GM21529 (cell line): ENCODE results near the gene YIF1A.

Experiments used
- ATAC-seq: cut with Tn5 transposase; IDR thresholded peaks from one replicate; pipeline ENCODE4 v1.9.1; 2021; ENCODE audit not compliant: unreplicated experiment

The YIF1A gene

GRCh38 chr11:66288671-66289547 is at the start of gene YIF1A:
YIF1A (minus strand) TSS chr11:66289143; CDS start chr11:66288985, 158 bp downstream.
- ATAC-seq: peak; percentile 93

GRCh38 chr11:66337103-66337899 is 48.4 kb upstream of the YIF1A start:
- ATAC-seq: no peak

DNA sequence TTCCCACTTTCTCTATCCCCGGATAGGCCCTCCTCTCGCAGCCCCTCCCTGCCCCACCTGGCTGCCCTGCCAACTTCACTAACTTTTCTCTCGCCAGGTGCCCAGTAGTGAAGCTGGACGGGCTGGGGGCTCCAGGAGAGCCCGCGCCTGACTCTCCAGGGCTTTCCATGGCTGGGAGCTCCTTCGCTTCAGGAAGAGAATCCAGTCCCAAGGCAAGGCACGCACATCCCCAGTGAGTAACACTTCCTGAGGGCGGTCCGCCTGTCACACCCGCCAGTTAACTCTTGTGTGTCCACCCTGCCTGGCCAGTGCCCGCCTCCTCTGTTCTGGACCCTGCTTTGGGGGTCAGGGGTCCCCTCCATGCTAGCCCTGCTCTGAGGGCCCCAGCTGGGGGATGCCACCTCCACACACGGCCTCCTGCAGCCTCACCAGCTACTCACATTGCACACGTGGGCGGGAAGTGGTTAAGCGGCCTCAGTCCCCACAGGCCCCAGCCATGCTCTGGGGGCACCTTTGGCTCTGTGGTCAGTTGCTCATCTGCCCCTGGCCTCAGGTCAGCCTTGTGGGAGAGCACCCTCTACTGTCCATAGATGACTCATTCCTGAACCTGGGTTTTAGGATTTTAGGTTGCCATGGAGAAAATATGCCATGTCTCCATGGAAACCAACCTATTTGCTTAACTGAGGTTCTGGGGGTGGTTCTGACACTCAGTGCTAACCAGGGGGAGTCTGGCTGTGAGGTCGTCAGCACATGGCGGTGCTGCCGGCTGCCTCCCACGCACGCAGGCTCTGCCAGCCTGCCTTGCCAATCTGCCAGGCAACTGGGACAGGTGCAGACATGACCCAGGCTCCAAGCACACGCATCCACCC is 47.5 kb upstream of the YIF1A start, which contains the start of gene RIN1:
Gene RIN1, minus strand, starts transcription at position 201 of the 869 bp plus-strand sequence. Its CDS starts 32 bp downstream, at position 169.
- ATAC-seq: peak; percentile 57

GRCh38 chr11:66335531-66336233 is 46.7 kb upstream of the YIF1A start:
- no peak for ATAC-seq

GRCh38 chr11:66334605-66335442 is 45.9 kb upstream of the YIF1A start:
- ATAC-seq: no peak

DNA sequence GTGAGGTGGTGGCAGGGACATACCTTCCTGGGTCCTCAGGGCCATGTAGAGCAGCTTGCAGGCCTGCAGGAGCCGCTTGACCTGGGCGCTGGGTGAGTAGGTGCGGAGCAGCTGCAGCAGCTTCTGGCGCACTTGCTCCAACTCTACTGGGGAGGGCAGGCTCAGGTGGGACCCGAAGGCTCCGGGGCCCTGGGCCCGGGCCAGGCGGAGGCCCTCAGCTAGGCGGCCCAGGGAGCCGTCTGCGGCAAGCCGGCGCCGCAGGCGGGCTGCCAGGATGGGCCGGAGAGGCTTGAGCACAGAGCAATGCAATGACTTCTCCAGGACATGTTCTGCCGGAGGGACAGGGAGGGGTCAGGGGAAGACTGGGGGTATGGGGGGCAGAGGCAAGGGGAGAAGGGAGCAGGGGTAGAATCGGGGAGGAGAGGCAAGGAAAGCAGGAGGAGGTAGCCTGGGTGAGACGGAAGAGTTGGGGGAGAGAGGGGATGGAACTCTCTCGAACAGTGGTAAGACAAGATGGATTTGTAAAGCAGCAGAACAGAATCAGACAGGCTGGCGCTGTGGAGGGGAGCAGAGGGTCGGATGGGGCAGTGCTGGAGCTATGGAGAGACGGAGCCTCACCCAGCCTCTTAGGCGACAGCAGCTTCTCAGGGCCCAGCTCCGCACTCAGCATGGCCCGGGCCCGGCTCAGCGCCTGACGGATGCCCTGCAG is 45.1 kb upstream of the YIF1A start:
- ATAC-seq: no peak

DNA sequence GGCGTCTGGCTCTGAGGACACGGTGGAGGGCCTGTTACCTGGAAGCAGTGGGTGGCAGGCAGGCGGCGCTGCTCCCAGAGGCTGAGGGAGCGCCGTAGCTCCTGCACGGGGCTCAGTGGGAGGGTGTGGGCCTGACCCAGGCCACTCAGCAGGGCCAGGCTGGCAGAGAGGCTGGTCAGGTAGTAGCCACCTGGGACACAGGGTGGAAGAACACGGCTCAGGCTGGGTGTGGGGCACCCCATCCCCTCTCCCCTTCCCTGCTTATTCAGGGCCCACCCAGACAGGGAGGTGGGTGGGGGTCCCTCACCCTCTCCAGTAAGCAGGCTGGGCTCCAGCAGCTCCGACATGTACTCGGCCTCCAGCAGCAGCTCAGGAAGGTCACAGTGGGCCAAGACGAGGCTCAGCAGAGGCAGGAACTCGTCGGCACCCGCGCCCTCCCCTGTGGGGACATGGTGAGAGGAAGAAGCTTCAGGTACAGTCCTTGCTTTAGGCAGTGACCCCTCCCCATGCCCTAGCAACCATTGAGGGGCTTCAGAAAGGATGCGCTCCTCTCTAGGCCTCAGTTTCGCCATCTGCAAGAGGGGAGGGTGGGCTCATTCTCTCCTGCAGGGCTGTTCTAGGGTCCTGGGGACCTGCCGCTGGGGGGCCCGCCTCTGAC is 44.4 kb upstream of the YIF1A start:
- ATAC-seq: no peak

DNA sequence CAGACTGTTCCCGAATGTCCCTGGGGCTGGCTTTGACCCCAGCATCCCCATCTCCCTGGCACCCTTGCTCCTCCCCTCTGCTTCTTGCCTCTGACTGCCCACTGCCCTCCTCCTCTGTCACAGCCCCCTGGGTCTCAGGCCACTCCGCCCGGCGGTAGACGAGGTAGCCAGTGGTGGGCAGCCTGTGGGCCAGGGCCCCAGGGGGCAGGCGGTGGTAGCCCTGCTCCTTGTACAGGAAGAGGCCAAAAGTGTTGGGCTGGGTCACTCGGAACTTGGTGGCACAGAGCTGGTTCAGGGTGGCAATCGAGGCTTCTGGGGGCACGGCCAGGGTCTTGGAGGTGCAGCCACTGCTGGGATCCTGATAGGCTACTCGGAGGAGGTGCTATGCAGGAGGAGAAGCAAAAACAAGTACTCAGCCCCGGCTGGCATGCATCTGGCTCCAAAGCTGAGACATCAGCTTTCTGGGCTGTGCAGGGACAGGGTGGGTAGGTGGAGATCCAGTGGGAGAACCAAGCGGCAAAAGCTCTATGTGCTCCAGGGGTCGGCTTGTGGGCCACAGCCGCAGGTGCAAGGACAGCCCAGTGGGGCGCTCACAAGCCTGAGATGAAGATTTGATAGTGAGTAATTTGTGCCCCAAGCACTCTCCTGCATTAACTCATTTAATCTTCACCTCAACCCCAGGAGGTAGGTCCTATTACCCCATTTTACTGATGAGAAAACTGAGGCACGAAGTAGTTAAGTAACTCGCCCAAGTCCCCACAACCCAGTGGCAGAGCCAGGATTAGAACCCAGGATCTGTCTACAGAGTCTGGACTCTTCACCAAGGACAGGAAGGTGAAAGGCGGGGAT is 43.7 kb upstream of the YIF1A start:
- no peak for ATAC-seq

- ATAC-seq: no peak
These were observed 42.8 kb upstream of the YIF1A start for GRCh38 chr11:66331542-66332370.

- ATAC-seq: no peak
These were observed 42.0 kb upstream of the YIF1A start for GRCh38 chr11:66330931-66331330.

GRCh38 chr11:66329165-66329673 is 40.3 kb upstream of the YIF1A start:
- ATAC-seq: no peak

GRCh38 chr11:66328302-66329144 is 39.6 kb upstream of the YIF1A start:
- ATAC-seq: peak; percentile 77

- ATAC-seq: no peak
These were observed 39.0 kb upstream of the YIF1A start for GRCh38 chr11:66328031-66328301.

- ATAC-seq: no peak
These were observed 38.5 kb upstream of the YIF1A start for GRCh38 chr11:66327171-66328030.
